Natural killer cell (primary cell): Measurements from ENCODE around the gene MCRIP2. TPM values are rescaled to one million over a fixed set of nuclear protein-coding genes. Genes with fewer than 3 reads are reported as not detected.
A peak's percentile ranks its signal among the peaks of the same experiment; 100 is the strongest.

Experiments
- ATAC-seq, 3 donors: fragments of 150-1000 bp in 2 of 3; fragments of 200-7000 bp in 1 of 3; cut with Tn5 transposase; 1 replicate in 1 of 3; 2 replicates in 2 of 3; pipeline ENCODE4 v1.10.0; 2021; ENCODE audit warnings: mild to moderate bottlenecking in 2 of 3, moderate library complexity in 2 of 3
- DNase-seq, 2 donors: peaks; one replicate each; pipeline versions ENCODE4 v3.0.0 to v3.0.0-alpha.2; 2013 to 2021; ENCODE audit warnings: mixed read lengths in 1 of 2
- H3K27ac ChIP-seq: one replicate; pipeline ENCODE4 v1.5.1; 2013; ENCODE audit warnings: mild to moderate bottlenecking, low read length
- H3K27me3 ChIP-seq: one replicate; pipeline ENCODE4 v1.6.1; 2013; ENCODE audit warnings: low read length; ENCODE audit not compliant: control insufficient read depth, insufficient read depth
- H3K36me3 ChIP-seq: one replicate; pipeline ENCODE4 v1.6.1; 2013; ENCODE audit warnings: low read length; ENCODE audit not compliant: control insufficient read depth, insufficient read depth
- H3K4me1 ChIP-seq: one replicate; pipeline ENCODE4 v1.6.1; 2013; ENCODE audit warnings: low read length; ENCODE audit not compliant: control insufficient read depth, insufficient read depth
- H3K4me3 ChIP-seq: one replicate; pipeline ENCODE4 v1.5.1; 2013; ENCODE audit warnings: low read length
- H3K9me3 ChIP-seq: one replicate; pipeline ENCODE4 v1.6.1; 2013; ENCODE audit warnings: low read length; ENCODE audit not compliant: control insufficient read depth, insufficient read depth
- H3K27ac Mint-ChIP-seq, 2 donors: one replicate each; pipeline ENCODE4 v1.8.0; 2022; ENCODE audit warnings: mild to moderate bottlenecking in 2 of 2, mixed read lengths in 2 of 2, moderate library complexity in 1 of 2
- H3K27me3 Mint-ChIP-seq, 2 donors: one replicate each; pipeline ENCODE4 v1.8.0; 2022; ENCODE audit warnings: low read depth in 2 of 2, mixed read lengths in 2 of 2
- H3K36me3 Mint-ChIP-seq: one replicate; pipeline ENCODE4 v1.8.0; 2022; ENCODE audit warnings: mixed read lengths
- H3K4me1 Mint-ChIP-seq, 2 donors: one replicate each; pipeline ENCODE4 v1.8.0; 2022; ENCODE audit warnings: mixed read lengths in 2 of 2
- H3K4me3 Mint-ChIP-seq: one replicate; pipeline ENCODE4 v1.8.0; 2022; ENCODE audit warnings: mild to moderate bottlenecking, moderate library complexity, mixed read lengths
- H3K9me3 Mint-ChIP-seq, 2 donors: one replicate each; pipeline ENCODE4 v1.8.0; 2022; ENCODE audit warnings: mixed read lengths in 2 of 2
- CTCF ChIP-seq: fragments of 200-600 bp; IDR thresholded peaks from one replicate; pipeline ENCODE4 v1.8.0; 2022; ENCODE audit warnings: antibody characterized with exemption
- WGBS: methylation state at CpG from one replicate; pipeline ENCODE4 v1.1.7; 2013; ENCODE audit warnings: missing lambda C conversion rate; ENCODE audit not compliant: insufficient coverage; 5-methylcytosine and 5-hydroxymethylcytosine counted together
- intact Hi-C: fragments of 100-400 bp; cut with micrococcal nuclease; formaldehyde crosslinking; loops from one replicate; pipeline ENCODE4 v1.14.2; 2022
- total RNA-seq, 4 donors: library from RNA; stranded (reverse); fragments of 120-200 nt in 1 of 4; gene quantifications; one replicate each; pipeline versions ENCODE4 v1.2.3 to v1.2.4, GENCODE V29; 2013 to 2022

Gene MCRIP2
- total RNA-seq, 3 donors from 2014 or later (not counting 1 experiment from before 2014, with no cell fraction given): 11.3 to 17.4 (median 15.7) TPM

GRCh38 chr16:637081-638018 lies 4.3 kb upstream of the MCRIP2 start:
- H3K36me3 Mint-ChIP-seq: no peaks in the 10 kb centered on the region
- no peaks in the 10 kb centered on the region for H3K9me3 ChIP-seq
- no peaks in the 10 kb centered on the region for H3K36me3 ChIP-seq
- peaks cover 0 to 3% of the 10 kb centered on the region in 2 donors for H3K27me3 Mint-ChIP-seq
- DNase-seq (peak in 1 of 2 donors; percentile 92), ATAC-seq (peak; percentile 71 to 88 (median 74))
- H3K4me1 ChIP-seq: peaks cover 36% of the 10 kb centered on the region
- H3K4me1 Mint-ChIP-seq: peaks cover 7 to 18% of the 10 kb centered on the region in 2 donors
- no peaks in the 10 kb centered on the region for H3K27me3 ChIP-seq
- intact Hi-C loops: no loop called here
- H3K4me3 Mint-ChIP-seq: peak overlapping the region; percentile 98
- TF ChIP-seq CTCF: no peak
- H3K27ac ChIP-seq: peak overlapping the region; percentile 82
- 20% methylated on average over 52 of the region's 53 CpGs for WGBS
- H3K27ac Mint-ChIP-seq: peak overlapping the region; percentile 98 to 100
- H3K9me3 Mint-ChIP-seq: no peaks in the 10 kb centered on the region
- H3K4me3 ChIP-seq: peak overlapping the region; percentile 87

- 92% methylated on average over 14 of the region's 15 CpGs for WGBS
- ATAC-seq: no peak
- Mint-ChIP-seq H3K36me3 (no peaks in the 10 kb centered on the region), H3K4me3 (no peak overlapping the region), H3K9me3 (no peaks in the 10 kb centered on the region), H3K4me1 (peaks cover 7 to 18% of the 10 kb centered on the region in 2 donors), H3K27me3 (peaks cover 0 to 3% of the 10 kb centered on the region in 2 donors), H3K27ac (no peak overlapping the region)
- H3K4me1 ChIP-seq: peaks cover 43% of the 10 kb centered on the region
- no peak overlapping the region for H3K4me3 ChIP-seq
- no peak for TF ChIP-seq CTCF
- no peaks in the 10 kb centered on the region for H3K36me3 ChIP-seq
- intact Hi-C loops: no loop called here
- no peak for DNase-seq
- no peaks in the 10 kb centered on the region for H3K9me3 ChIP-seq
- no peaks in the 10 kb centered on the region for H3K27me3 ChIP-seq
- no peak overlapping the region for H3K27ac ChIP-seq
Observed at GRCh38 chr16:638034-638543, 3.5 kb upstream of the MCRIP2 start.

DNA sequence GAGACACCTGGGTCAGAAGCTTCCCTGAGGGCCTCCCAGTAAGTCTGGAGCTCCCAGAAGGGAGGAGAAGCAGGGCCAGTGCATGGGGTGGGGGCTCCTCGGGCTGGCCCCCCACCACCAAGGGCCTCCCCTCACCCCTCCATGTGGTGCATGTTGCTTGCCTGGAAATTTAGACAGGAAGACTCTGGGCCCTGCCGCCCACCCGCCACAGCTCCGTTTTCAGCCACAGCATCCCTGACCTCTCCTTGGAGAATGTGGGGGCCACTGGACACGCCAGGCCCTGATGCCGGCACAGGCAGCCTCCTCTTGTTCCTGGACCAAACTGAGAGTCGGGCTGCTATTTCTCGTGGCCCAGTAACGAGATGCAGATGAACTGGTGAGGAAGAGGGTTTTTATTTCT lies 2.8 kb upstream of the MCRIP2 start:
- intact Hi-C loops: no loop called here
- H3K4me3 Mint-ChIP-seq: peak overlapping the region; percentile 37

More for the DNA sequence above, 2.8 kb upstream of the MCRIP2 start:
- Mint-ChIP-seq H3K9me3 (no peaks in the 10 kb centered on the region), H3K27ac (no peak overlapping the region), H3K36me3 (no peaks in the 10 kb centered on the region), H3K4me1 (peaks cover 7 to 21% of the 10 kb centered on the region in 2 donors), H3K27me3 (peaks cover 0 to 3% of the 10 kb centered on the region in 2 donors)
- 87% methylated on average over 9 of the region's 9 CpGs for WGBS
- Histone ChIP-seq H3K4me3 (no peak overlapping the region), H3K4me1 (peaks cover 45% of the 10 kb centered on the region), H3K9me3 (no peaks in the 10 kb centered on the region), H3K27ac (no peak overlapping the region), H3K27me3 (no peaks in the 10 kb centered on the region), H3K36me3 (no peaks in the 10 kb centered on the region)
- TF ChIP-seq CTCF: no peak
- DNase-seq (no peak), ATAC-seq (no peak)
